Lung (tissue), 12 donors: ENCODE results near the gene SEPTIN5. TPM values are rescaled to one million over a fixed set of nuclear protein-coding genes. Genes with fewer than 3 reads are reported as not detected.
A peak's percentile ranks its signal among the peaks of the same experiment; 100 is the strongest.

Source experiments
- ATAC-seq: fragments of 200-7000 bp; cut with Tn5 transposase; one replicate; pipeline ENCODE4 v1.9.1; 2020; ENCODE audit warnings: moderate number of reproducible peaks; ENCODE audit not compliant: insufficient read depth, low FRiP score
- DNase-seq, 3 donors: peaks; one replicate each; pipeline ENCODE4 v3.0.0-alpha.2; 2013 to 2017
- H3K27ac ChIP-seq, 2 donors: one replicate each; pipeline ENCODE4 v1.5.1; 2013; ENCODE audit warnings: mild to moderate bottlenecking in 2 of 2, moderate library complexity in 2 of 2, control low read depth in 1 of 2, inconsistent platforms in 1 of 2, low read depth in 1 of 2, low read length in 1 of 2
- H3K27me3 ChIP-seq, 3 donors: one replicate each; pipeline ENCODE4 v1.5.1; 2013; ENCODE audit warnings: low read length in 2 of 3; ENCODE audit not compliant: control insufficient read depth in 3 of 3, insufficient read depth in 3 of 3
- H3K36me3 ChIP-seq, 4 donors: one replicate each; pipeline ENCODE4 v1.5.1; 2013; ENCODE audit warnings: low read length in 4 of 4, mild to moderate bottlenecking in 1 of 4, moderate library complexity in 1 of 4; ENCODE audit not compliant: control insufficient read depth in 4 of 4, insufficient read depth in 4 of 4
- H3K4me1 ChIP-seq, 5 donors: one replicate each; pipeline ENCODE4 v1.5.1; 2013; ENCODE audit warnings: low read length in 5 of 5, mild to moderate bottlenecking in 2 of 5, moderate library complexity in 1 of 5; ENCODE audit not compliant: control insufficient read depth in 5 of 5, insufficient read depth in 5 of 5
- H3K4me3 ChIP-seq: one replicate; pipeline ENCODE4 v1.5.1; 2013; ENCODE audit warnings: mild to moderate bottlenecking, control low read depth, moderate library complexity
- H3K9ac ChIP-seq, 2 donors: one replicate each; pipeline ENCODE4 v1.5.1; 2013; ENCODE audit warnings: low read length in 2 of 2, control low read depth in 1 of 2; ENCODE audit not compliant: insufficient read depth in 1 of 2
- H3K9me3 ChIP-seq, 4 donors: one replicate each; pipeline ENCODE4 v1.5.1; 2013; ENCODE audit warnings: low read length in 3 of 4, mild to moderate bottlenecking in 1 of 4, moderate library complexity in 1 of 4; ENCODE audit not compliant: control insufficient read depth in 4 of 4, insufficient read depth in 3 of 4
- WGBS, 2 donors: extraction: QIAGEN DNeasy Blood & Tissue Kit; methylation state at CpG; one replicate each; pipeline ENCODE4 v1.1.7; 2013; 5-methylcytosine and 5-hydroxymethylcytosine counted together
- polyA plus RNA-seq, 2 donors: library from polyadenylated mRNA; stranded (reverse); fragments of 200-250 nt; gene quantifications; one replicate each; pipeline ENCODE4 v1.2.1, GENCODE V29; 2013
- total RNA-seq, 2 donors: library from RNA; depleted of rRNA in 1 of 2; stranded (reverse); fragments of >200 nt in 1 of 2; gene quantifications; one replicate each; pipeline ENCODE4 v1.2.1, GENCODE V29; 2014 to 2021
- TF ChIP-seq, protein P1 (sequence below): IDR thresholded peaks from 2 replicates; pipeline ENCODE4 v1.5.1; 2012; ENCODE audit warnings: mild to moderate bottlenecking; ENCODE audit errors: control extremely low read depth, extremely low read depth
- donor health status: control.
- donor health status: control.
- donor health status: Bipolar disorder and iron deficiency.
- donor health status: healthy.
- donor health status: DM: yes; HTN: yes; CAD: no.

Gene SEPTIN5
- total and polyA plus RNA-seq, 4 donors: 10.4 to 32.5 (median 14.2) TPM

DNA sequence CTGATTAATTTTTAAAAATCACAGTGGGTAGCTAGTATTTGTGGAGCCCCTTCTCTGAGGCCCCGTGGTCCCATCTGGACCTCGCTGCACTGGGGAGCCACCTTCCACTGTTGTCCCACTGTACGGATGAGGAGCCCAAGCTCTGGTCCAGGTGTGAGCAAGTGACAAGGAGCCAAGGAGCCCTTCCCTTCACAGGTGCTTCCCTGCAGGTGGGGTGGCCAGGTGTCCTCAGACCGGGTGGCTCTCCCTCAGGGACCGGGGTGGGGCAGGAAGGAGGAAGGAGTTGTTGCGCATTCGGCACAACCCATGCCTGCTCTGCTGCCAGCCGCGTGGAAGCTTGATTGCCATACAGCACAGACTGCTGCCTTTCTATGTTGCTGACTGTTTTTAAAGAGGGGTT lies 10.4 kb upstream of the SEPTIN5 start:
- TF ChIP-seq, protein P1, sequence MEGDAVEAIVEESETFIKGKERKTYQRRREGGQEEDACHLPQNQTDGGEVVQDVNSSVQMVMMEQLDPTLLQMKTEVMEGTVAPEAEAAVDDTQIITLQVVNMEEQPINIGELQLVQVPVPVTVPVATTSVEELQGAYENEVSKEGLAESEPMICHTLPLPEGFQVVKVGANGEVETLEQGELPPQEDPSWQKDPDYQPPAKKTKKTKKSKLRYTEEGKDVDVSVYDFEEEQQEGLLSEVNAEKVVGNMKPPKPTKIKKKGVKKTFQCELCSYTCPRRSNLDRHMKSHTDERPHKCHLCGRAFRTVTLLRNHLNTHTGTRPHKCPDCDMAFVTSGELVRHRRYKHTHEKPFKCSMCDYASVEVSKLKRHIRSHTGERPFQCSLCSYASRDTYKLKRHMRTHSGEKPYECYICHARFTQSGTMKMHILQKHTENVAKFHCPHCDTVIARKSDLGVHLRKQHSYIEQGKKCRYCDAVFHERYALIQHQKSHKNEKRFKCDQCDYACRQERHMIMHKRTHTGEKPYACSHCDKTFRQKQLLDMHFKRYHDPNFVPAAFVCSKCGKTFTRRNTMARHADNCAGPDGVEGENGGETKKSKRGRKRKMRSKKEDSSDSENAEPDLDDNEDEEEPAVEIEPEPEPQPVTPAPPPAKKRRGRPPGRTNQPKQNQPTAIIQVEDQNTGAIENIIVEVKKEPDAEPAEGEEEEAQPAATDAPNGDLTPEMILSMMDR: no peak
- Histone ChIP-seq H3K27ac (no peak overlapping the region), H3K36me3 (no peaks in the 10 kb centered on the region), H3K27me3 (no peaks in the 10 kb centered on the region), H3K9ac (no peak overlapping the region), H3K9me3 (no peaks in the 10 kb centered on the region), H3K4me3 (no peak overlapping the region), H3K4me1 (no peaks in the 10 kb centered on the region)
- DNase-seq: peak in 1 of 3 donors; percentile 10
- WGBS, 2 donors: 48 to 64% methylated on average over 9 of the region's 9 CpGs
- no peak for ATAC-seq

DNA sequence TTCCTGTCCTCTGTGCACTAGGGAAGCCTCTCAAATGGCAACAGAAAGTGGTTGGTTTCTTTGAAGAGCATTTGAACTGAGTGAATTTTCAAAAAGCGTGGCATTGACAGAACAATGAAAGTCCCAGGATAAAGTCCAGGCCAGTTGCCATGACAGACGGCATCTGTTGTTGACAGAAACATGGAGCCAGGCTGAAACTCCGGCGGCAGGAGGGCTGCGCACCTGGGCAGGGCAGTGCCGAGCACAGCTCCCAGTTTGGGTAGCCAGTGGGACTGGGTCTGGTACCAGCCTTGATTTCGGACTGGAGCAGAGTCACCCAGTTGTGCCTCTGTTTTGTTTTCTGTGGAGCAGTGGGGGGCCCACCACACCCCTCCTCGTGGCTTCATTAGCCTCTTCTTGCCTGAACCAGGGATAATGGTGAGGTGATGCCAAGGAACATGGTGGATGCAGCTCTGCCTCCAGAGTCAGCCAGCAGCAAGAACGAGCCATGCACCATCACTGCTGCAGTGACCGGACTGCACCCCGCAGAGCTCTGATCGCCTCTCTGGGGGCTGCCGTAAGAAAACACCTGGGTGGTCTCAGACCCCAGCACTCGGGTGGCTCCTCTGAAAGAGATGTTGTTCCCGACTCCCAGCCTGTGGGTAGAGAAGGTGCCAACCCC lies 9.8 kb upstream of the SEPTIN5 start:
- no peaks in the 10 kb centered on the region for H3K27me3 ChIP-seq
- H3K4me3 ChIP-seq: no peak overlapping the region
- no peak overlapping the region for H3K27ac ChIP-seq
- no peak overlapping the region for H3K9ac ChIP-seq
- H3K36me3 ChIP-seq: no peaks in the 10 kb centered on the region
- TF ChIP-seq, protein P1: no peak
- 84 to 86% methylated on average over 15 of the region's 15 CpGs for WGBS, 2 donors
- DNase-seq: peak in 1 of 3 donors; percentile 7
- no peak for ATAC-seq
- H3K9me3 ChIP-seq: no peaks in the 10 kb centered on the region
- H3K4me1 ChIP-seq: no peaks in the 10 kb centered on the region

DNA sequence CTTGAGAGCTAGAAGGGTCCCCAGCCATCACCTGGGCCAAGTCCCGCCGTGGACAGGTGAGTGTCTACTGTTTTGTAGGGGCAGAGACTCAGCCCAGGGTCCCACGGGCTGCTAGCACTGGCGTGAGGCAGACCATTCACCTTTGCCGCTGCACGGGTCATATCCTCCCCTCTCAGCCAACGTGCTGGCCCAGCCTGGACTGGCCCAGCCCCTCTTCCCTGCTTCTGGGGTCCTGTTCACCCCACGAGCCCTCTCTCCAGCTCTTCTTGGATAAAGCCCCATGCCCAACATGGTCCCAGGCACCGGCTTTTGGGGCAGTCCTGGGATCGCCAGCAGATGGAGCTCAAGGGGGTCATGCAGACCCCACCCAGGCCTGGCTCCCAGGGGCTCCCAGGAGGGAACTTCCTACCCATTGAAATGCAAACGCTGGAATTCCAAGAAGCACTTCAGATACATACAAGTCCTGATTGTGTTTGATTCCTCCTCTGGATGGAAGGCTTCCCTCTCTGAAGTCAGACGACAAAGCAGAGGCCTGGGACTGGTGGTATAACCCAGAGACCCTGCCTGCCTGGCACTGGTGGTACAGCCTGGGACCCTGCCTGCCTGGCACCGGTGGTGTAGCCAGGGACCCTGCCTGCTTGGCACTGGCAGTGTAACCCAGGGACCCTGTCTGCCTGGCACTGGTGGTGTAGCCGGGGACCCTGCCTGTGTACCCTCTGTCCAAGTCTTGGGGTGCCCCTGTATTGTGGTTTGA lies 8.9 kb upstream of the SEPTIN5 start:
- TF ChIP-seq, protein P1: no peak
- Histone ChIP-seq H3K4me3 (no peak overlapping the region), H3K9me3 (no peaks in the 10 kb centered on the region), H3K4me1 (no peaks in the 10 kb centered on the region), H3K27ac (no peak overlapping the region), H3K36me3 (no peaks in the 10 kb centered on the region), H3K27me3 (no peaks in the 10 kb centered on the region), H3K9ac (no peak overlapping the region)
- peak in 1 of 3 donors; percentile 5 for DNase-seq
- 69 to 84% methylated on average over 14 of the region's 14 CpGs for WGBS, 2 donors
- no peak for ATAC-seq
